GM18508 (cell line): ENCODE results near the gene FBXO24.

Experiments
- ATAC-seq: cut with Tn5 transposase; IDR thresholded peaks from one replicate; pipeline ENCODE4 v1.9.1; 2021; ENCODE audit warnings: moderate number of reproducible peaks; ENCODE audit not compliant: insufficient read depth, unreplicated experiment

The FBXO24 gene

GRCh38 chr7:100572949-100573675, 13.0 kb upstream of the FBXO24 start:
- no peak for ATAC-seq

DNA sequence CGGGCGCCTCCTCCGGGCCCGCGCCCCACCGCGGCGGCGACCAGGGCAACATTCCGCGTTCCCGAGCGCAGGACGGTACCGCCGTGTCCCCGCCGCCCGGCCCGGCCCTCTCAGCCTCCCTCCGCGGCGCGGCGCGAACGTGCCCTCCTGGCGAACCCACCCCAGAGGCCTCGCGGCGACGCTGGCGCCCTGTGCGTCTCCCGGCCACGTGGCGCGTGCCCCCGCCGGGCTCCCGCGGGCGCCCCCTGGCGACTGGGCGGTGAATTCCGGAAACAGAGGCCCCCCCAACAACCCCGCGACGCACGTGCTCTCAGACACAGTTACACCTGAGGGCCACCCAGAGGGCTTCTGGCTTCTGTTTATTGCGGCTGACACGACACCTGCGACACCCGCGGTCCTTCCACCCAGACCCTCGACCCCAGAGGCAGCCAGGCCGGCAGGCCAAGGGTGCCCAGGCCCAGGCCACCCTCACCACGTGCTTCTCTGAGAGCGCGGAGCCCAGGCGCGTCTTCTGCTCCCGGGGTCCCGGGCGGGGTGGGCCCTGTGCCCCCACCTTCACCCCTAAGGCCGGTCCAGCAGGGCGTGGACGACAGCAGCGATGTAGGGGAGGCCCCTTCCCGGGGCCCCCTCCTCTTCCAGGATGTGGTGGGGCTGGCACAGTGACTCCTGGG, 12.3 kb upstream of the FBXO24 start, which contains the start of gene SAP25:
SAP25 (minus strand) TSS at position 210 of the 671 bp plus-strand sequence; CDS start at position 52, 158 bp downstream.
- no peak for ATAC-seq

GRCh38 chr7:100574362-100575205, 11.5 kb upstream of the FBXO24 start:
- no peak for ATAC-seq

GRCh38 chr7:100575206-100575631, 10.9 kb upstream of the FBXO24 start:
- ATAC-seq: no peak

- ATAC-seq: no peak
Measured at GRCh38 chr7:100575746-100576383, 10.3 kb upstream of the FBXO24 start.

- ATAC-seq: no peak
Measured at GRCh38 chr7:100576384-100576993, 9.6 kb upstream of the FBXO24 start.

- no peak for ATAC-seq
Measured at GRCh38 chr7:100577103-100577502, 9.0 kb upstream of the FBXO24 start.

DNA sequence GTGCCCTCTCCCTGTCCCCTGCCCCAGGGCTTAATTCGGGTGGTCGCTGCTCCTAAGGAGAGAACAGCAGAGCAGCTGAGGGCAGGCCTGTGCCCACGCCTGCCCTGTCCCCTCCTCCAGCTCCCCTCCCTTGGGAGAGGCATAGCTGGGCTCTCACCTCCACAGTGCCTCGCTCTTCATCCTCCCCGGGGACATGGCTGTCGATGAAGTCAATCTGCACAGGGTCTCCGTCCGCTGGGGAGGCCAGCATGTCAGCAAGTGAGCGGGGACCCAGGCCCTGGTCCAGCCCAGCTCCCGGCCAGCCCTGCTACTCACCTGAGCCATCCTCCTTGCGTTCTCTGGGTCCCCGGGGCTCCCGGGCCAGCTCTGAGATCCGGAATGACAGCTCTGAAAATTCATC, 8.6 kb upstream of the FBXO24 start:
- ATAC-seq: no peak

DNA sequence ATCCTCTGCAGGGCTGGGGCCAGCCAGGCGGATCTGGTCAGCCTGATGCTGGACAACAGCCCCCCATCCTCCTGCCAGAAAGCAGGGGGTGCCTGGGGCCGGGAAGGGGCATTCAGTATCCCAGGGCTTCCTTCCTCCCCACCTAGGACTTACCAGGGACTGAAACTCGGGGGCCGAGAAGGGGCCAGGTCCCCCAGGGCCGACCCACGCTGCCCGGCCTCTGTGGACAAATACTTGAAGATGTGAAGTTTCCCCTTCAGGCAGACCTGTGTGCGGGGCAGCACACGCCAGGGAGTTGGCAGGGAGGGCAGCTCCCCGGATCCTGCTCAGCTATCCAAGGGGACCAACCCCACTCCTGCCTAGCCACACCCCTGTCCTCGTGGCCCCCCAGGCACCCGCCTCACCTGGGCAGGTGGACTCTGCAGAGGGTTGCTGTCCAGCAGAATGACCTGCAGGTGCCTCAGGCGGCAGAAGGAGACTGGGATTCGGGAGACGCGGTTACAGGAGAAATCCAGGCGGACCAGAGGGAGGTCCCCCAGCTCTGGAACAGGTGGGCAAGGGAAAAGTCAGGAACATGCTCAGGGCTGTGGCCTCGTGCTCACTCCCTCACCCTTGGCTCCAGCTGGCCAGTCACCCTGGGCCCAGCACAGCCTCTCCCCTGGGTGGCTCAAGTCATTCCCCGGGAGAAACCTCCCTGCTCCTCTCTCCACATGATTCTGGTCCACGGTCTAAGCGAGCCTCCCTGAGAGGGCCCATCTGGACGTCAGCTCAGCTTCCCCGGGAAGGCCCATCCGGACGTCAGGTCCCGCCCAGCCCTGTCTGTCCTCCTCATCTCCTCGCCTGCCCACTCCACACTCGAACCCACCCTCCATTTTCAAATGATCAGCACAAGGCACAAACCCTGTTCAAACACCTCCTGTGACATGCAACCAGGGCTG, 7.6 kb upstream of the FBXO24 start:
- no peak for ATAC-seq

- no peak for ATAC-seq
Measured at GRCh38 chr7:100580466-100581283, 5.5 kb upstream of the FBXO24 start.

DNA sequence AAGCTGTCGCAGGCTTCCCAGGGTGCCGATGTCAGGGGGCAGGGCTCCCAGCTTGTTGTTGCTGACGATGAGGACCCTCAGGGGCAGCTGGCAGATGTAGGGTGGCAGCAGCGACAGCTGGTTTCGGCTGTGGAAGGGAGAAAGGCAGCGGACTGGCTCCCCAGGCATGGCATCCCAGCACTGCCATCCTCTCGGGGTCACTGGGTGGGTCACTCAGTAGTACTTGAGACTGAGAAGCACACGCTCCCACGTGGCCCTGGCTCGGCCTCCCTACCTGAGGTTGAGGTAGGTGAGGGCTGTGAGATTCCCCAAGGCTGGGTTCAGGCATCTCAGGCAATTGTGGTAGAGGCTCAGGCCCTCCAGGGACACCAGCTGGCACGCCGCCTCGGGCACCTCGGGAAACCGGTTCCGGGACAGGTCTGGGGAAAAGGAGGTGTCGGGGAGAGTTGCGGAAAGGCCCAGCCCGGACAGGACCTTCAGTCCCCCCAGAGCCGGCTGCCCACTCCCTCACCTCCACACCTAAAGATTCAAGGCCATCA, 4.0 kb upstream of the FBXO24 start:
- ATAC-seq: no peak

- ATAC-seq: no peak
Measured at GRCh38 chr7:100582650-100583049, 3.5 kb upstream of the FBXO24 start.

DNA sequence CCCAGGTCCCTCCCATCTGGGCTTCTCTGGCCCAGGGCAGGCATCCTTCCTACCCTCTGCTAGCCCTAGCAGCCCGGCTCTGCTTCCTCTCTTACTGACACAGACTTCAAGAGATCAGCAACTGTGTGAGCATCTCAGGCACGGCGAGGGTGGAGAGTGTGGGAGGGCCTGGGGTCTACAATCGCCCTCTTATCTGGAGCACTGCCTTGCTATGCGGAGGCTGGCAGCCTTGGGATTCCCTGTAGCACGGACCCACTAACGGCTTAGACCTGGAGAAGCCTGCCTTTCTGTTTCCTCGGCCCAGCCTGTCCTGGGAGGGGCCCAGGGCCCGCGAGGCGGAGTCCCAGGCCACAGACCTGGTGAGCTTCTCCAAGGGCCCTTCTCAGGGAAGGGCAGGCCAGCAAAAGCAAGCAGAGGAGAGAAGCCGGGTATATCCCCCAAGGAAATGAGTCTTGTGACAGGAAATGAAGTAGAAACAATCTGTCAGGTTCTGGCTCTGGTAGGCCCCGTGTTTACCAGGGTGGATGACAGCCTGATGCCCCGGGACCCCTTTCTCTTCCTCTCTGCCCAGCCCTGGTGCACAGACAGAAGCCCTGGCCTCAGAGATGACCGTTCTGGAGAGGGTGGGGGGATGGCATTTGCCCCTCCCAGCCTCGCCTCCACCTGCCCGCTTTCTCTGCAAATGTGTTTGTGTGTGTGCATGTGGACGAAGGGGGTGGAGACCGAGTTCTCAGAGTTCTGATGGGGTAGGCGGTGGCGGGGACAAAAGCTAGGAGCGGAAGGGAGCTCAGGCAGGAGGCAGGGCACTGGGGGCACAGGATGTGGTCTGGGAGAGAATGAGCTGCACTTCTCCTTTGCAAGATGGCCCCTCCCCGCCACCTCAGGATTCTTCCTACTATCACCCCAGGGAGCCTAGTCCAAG, 2.7 kb upstream of the FBXO24 start:
- ATAC-seq: no peak

- no peak for ATAC-seq
Measured at GRCh38 chr7:100584054-100584682, 2.0 kb upstream of the FBXO24 start.

- no peak for ATAC-seq
Measured at GRCh38 chr7:100584683-100585510, 1.2 kb upstream of the FBXO24 start.
